ENCODE measurements around the gene GNG12.

GNG12 gene

GRCh38 chr1:67752306-67752705 is 81.0 kb downstream of the GNG12 start:
- no peak for DNase-seq (ENCODE audit: low spot score)
- in situ Hi-C loops (cut with MboI; ENCODE audit: low pct_unique_long_range_greater_than_20kb, low sequenced_read_pairs, unreplicated experiment): loop anchor here (5.0 kb wide), 1 partner anchor 65 kb away; the partner anchor contains the start of gene GADD45A
- TF ChIP-seq CTCF (IDR thresholded peaks at IDR 0.05; ENCODE audit: extremely low read depth, insufficient read depth, missing control alignments): no peak

- in situ Hi-C loops (cut with MboI; ENCODE audit: low pct_unique_long_range_greater_than_20kb, low sequenced_read_pairs, unreplicated experiment): loop anchor here (5.0 kb wide), 1 partner anchor 63 kb away; the partner anchor contains the start of gene GADD45A
- no peak for TF ChIP-seq CTCF (IDR thresholded peaks at IDR 0.05; ENCODE audit: extremely low read depth, insufficient read depth, missing control alignments)
- no peak for DNase-seq (ENCODE audit: low spot score)
Observed at GRCh38 chr1:67750691-67751054, 82.6 kb downstream of the GNG12 start.

GRCh38 chr1:67749844-67750690 is 83.2 kb downstream of the GNG12 start:
- in situ Hi-C loops (cut with MboI; ENCODE audit: low pct_unique_long_range_greater_than_20kb, low sequenced_read_pairs, unreplicated experiment): loop anchor here (5.0 kb wide), 1 partner anchor 63 kb away; the partner anchor contains the start of gene GADD45A
- TF ChIP-seq CTCF (IDR thresholded peaks at IDR 0.05; ENCODE audit: extremely low read depth, insufficient read depth, missing control alignments): no peak
- DNase-seq (ENCODE audit: low spot score): no peak

- no peak for DNase-seq (ENCODE audit: low spot score)
- in situ Hi-C loops (cut with MboI; ENCODE audit: low pct_unique_long_range_greater_than_20kb, low sequenced_read_pairs, unreplicated experiment): no loop called here
- no peak for TF ChIP-seq CTCF (IDR thresholded peaks at IDR 0.05; ENCODE audit: extremely low read depth, insufficient read depth, missing control alignments)
Observed at GRCh38 chr1:67749263-67749843, 83.9 kb downstream of the GNG12 start.

GRCh38 chr1:67748630-67749029 is 84.6 kb downstream of the GNG12 start:
- DNase-seq (ENCODE audit: low spot score): no peak

More at GRCh38 chr1:67748630-67749029, 84.6 kb downstream of the GNG12 start:
- no peak for TF ChIP-seq CTCF (IDR thresholded peaks at IDR 0.05; ENCODE audit: extremely low read depth, insufficient read depth, missing control alignments)
- in situ Hi-C loops (cut with MboI; ENCODE audit: low pct_unique_long_range_greater_than_20kb, low sequenced_read_pairs, unreplicated experiment): no loop called here

All from GM13977 (cell line).